Measurements from ENCODE around the gene KCTD5. TPM values are rescaled to one million over a fixed set of nuclear protein-coding genes. Genes with fewer than 3 reads are reported as not detected.

The KCTD5 gene
- total RNA-seq, 2 experiments from 2014 or later: 31.6 to 34.4 TPM

GRCh38 chr16:2738615-2739014 is 56.3 kb downstream of the KCTD5 start:
- Mint-ChIP-seq H3K9me3 (no peaks in the 10 kb centered on the region), H3K4me1 (peaks cover 3% of the 10 kb centered on the region), H3K27ac (no peak overlapping the region), H3K36me3 (ENCODE audit: low read depth) (no peaks in the 10 kb centered on the region), H3K27me3 (no peaks in the 10 kb centered on the region), H3K4me3 (no peak overlapping the region)
- ChIA-PET CTCF (interaction anchor here (0.6 kb wide), 1 partner anchor 205 kb away, joined by 4 read pairs; no protein-coding TSS in a partner anchor), POLR2A (no interaction called here)
- no peak for DNase-seq

GRCh38 chr16:2739625-2740430 is 57.5 kb downstream of the KCTD5 start:
- H3K9me3 Mint-ChIP-seq: no peaks in the 10 kb centered on the region
- no peaks in the 10 kb centered on the region for H3K36me3 Mint-ChIP-seq (ENCODE audit: low read depth)
- H3K27ac Mint-ChIP-seq: peak overlapping the region; percentile 31
- H3K4me3 Mint-ChIP-seq: no peak overlapping the region
- ChIA-PET CTCF (interaction anchor here (0.8 to 1.9 kb wide), 3 partner anchors 11 to 292 kb away, joined by 3 to 5 read pairs (median 3); no protein-coding TSS in a partner anchor), POLR2A (no interaction called here)
- no peaks in the 10 kb centered on the region for H3K27me3 Mint-ChIP-seq
- peak; percentile 28 for DNase-seq
- peaks cover 3% of the 10 kb centered on the region for H3K4me1 Mint-ChIP-seq

- ChIA-PET POLR2A (no interaction called here), CTCF (interaction anchor here (0.8 to 1.9 kb wide), 3 partner anchors 11 to 291 kb away, joined by 3 to 5 read pairs (median 3); no protein-coding TSS in a partner anchor)
- Mint-ChIP-seq H3K27me3 (no peaks in the 10 kb centered on the region), H3K36me3 (ENCODE audit: low read depth) (no peaks in the 10 kb centered on the region), H3K27ac (no peak overlapping the region), H3K9me3 (no peaks in the 10 kb centered on the region), H3K4me1 (peaks cover 3% of the 10 kb centered on the region), H3K4me3 (no peak overlapping the region)
- no peak for DNase-seq
Observed at GRCh38 chr16:2740476-2740875, 58.2 kb downstream of the KCTD5 start.

- POLR2A ChIA-PET: no interaction called here
- H3K27ac Mint-ChIP-seq: no peak overlapping the region
- H3K4me3 Mint-ChIP-seq: no peak overlapping the region
- no peaks in the 10 kb centered on the region for H3K9me3 Mint-ChIP-seq
- DNase-seq: no peak
- H3K27me3 Mint-ChIP-seq: no peaks in the 10 kb centered on the region
- H3K36me3 Mint-ChIP-seq (ENCODE audit: low read depth): no peaks in the 10 kb centered on the region
- peaks cover 3% of the 10 kb centered on the region for H3K4me1 Mint-ChIP-seq
- CTCF ChIA-PET: interaction anchor here (0.9 to 1.9 kb wide), 2 partner anchors 12 to 153 kb away, joined by 3 to 5 read pairs; no protein-coding TSS in a partner anchor
Observed at GRCh38 chr16:2741168-2741567, 58.8 kb downstream of the KCTD5 start.

- Mint-ChIP-seq H3K4me1 (peaks cover 3% of the 10 kb centered on the region), H3K27ac (no peak overlapping the region), H3K4me3 (no peak overlapping the region), H3K36me3 (ENCODE audit: low read depth) (no peaks in the 10 kb centered on the region), H3K9me3 (no peaks in the 10 kb centered on the region), H3K27me3 (no peaks in the 10 kb centered on the region)
- no peak for DNase-seq
- ChIA-PET POLR2A (interaction anchor here (0.6 kb wide), 1 partner anchor 228 kb away, joined by 3 read pairs; no protein-coding TSS in a partner anchor), CTCF (no interaction called here)
Observed at GRCh38 chr16:2742323-2743006, 60.1 kb downstream of the KCTD5 start.

GRCh38 chr16:2743007-2743810 is 60.9 kb downstream of the KCTD5 start:
- no peaks in the 10 kb centered on the region for H3K27me3 Mint-ChIP-seq
- H3K4me3 Mint-ChIP-seq: no peak overlapping the region
- peaks cover 3% of the 10 kb centered on the region for H3K4me1 Mint-ChIP-seq
- no peaks in the 10 kb centered on the region for H3K9me3 Mint-ChIP-seq
- no peak for DNase-seq
- no peak overlapping the region for H3K27ac Mint-ChIP-seq
- ChIA-PET POLR2A (no interaction called here), CTCF (no interaction called here)
- H3K36me3 Mint-ChIP-seq (ENCODE audit: low read depth): no peaks in the 10 kb centered on the region

GRCh38 chr16:2744711-2745110 is 62.4 kb downstream of the KCTD5 start:
- peaks cover 8% of the 10 kb centered on the region for H3K4me1 Mint-ChIP-seq
- peaks cover 4% of the 10 kb centered on the region for H3K36me3 Mint-ChIP-seq (ENCODE audit: low read depth)
- CTCF ChIA-PET: no interaction called here
- no peak overlapping the region for H3K27ac Mint-ChIP-seq
- no peaks in the 10 kb centered on the region for H3K27me3 Mint-ChIP-seq
- no peak for DNase-seq
- H3K4me3 Mint-ChIP-seq: no peak overlapping the region
- POLR2A ChIA-PET: no interaction called here
- H3K9me3 Mint-ChIP-seq: no peaks in the 10 kb centered on the region

GRCh38 chr16:2745116-2745890 is 63.0 kb downstream of the KCTD5 start:
- Mint-ChIP-seq H3K27ac (no peak overlapping the region), H3K9me3 (no peaks in the 10 kb centered on the region), H3K4me1 (peaks cover 13% of the 10 kb centered on the region), H3K27me3 (no peaks in the 10 kb centered on the region), H3K4me3 (no peak overlapping the region), H3K36me3 (ENCODE audit: low read depth) (peaks cover 7% of the 10 kb centered on the region)
- DNase-seq: no peak
- ChIA-PET CTCF (interaction anchor here (1.2 to 1.5 kb wide), 2 partner anchors 26 to 46 kb away, joined by 3 to 5 read pairs; no protein-coding TSS in a partner anchor), POLR2A (no interaction called here)

GRCh38 chr16:2745961-2746360 is 63.6 kb downstream of the KCTD5 start:
- DNase-seq: no peak
- Mint-ChIP-seq H3K4me3 (no peak overlapping the region), H3K9me3 (no peaks in the 10 kb centered on the region), H3K36me3 (ENCODE audit: low read depth) (peaks cover 12% of the 10 kb centered on the region), H3K27me3 (no peaks in the 10 kb centered on the region), H3K4me1 (peaks cover 17% of the 10 kb centered on the region), H3K27ac (no peak overlapping the region)
- CTCF ChIA-PET: interaction anchor here (0.7 to 1.5 kb wide), 3 partner anchors 26 to 46 kb away, joined by 3 to 5 read pairs (median 4); partner anchors contain the start of gene PRSS27
- POLR2A ChIA-PET: no interaction called here

GRCh38 chr16:2748757-2749455 is 66.6 kb downstream of the KCTD5 start:
- Mint-ChIP-seq H3K36me3 (ENCODE audit: low read depth) (peaks cover 24% of the 10 kb centered on the region), H3K27me3 (no peaks in the 10 kb centered on the region), H3K4me3 (no peak overlapping the region), H3K27ac (no peak overlapping the region), H3K4me1 (peaks cover 28% of the 10 kb centered on the region), H3K9me3 (no peaks in the 10 kb centered on the region)
- ChIA-PET POLR2A (no interaction called here), CTCF (interaction anchor here (1.1 kb wide), 1 partner anchor 13 kb away, joined by 4 read pairs; no protein-coding TSS in a partner anchor)
- DNase-seq: no peak

GRCh38 chr16:2749476-2749875 is 67.2 kb downstream of the KCTD5 start:
- POLR2A ChIA-PET: no interaction called here
- DNase-seq: no peak
- no peak overlapping the region for H3K27ac Mint-ChIP-seq

More at GRCh38 chr16:2749476-2749875, 67.2 kb downstream of the KCTD5 start:
- H3K4me3 Mint-ChIP-seq: no peak overlapping the region
- CTCF ChIA-PET: interaction anchor here (1.1 kb wide), 1 partner anchor 14 kb away, joined by 4 read pairs; no protein-coding TSS in a partner anchor
- no peaks in the 10 kb centered on the region for H3K27me3 Mint-ChIP-seq
- H3K36me3 Mint-ChIP-seq (ENCODE audit: low read depth): peaks cover 30% of the 10 kb centered on the region
- H3K9me3 Mint-ChIP-seq: no peaks in the 10 kb centered on the region
- peaks cover 34% of the 10 kb centered on the region for H3K4me1 Mint-ChIP-seq

All from activated CD4-positive, alpha-beta T cell treated with anti-CD3 and anti-CD28 coated beads, Interleukin-2, amount 10 ng/mL, durations not matched to agents 7 days and 5 days (primary cell).